Measurements from ENCODE around the gene CELF3. TPM values are rescaled to one million over a fixed set of nuclear protein-coding genes. Genes with fewer than 3 reads are reported as not detected.
A peak's percentile ranks its signal among the peaks of the same experiment; 100 is the strongest.

Gene CELF3
- total RNA-seq, 1 donor from 2014 or later: not detected

DNA sequence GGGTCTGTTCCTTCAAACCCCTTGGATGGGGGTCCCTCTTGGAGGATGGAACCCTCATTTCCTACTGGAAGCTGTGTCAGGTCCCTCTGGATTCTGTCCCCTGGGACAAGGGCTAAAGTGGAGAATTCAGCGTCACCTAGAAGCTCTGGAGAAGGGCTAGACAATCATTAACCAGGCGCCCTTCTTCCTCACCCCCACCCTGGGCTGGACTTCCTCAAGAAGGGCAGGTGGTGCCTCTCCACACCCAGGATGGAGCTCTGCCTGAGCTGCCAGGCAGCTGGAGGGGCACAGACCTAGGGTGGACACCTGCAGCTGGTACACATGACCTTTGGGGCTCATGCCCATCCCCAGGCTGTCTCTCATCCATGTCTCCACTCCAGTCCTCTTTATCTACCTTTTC lies 3.6 kb downstream of the CELF3 start:
- intact Hi-C loops (cut with DNase I): no loop called here
- TF ChIP-seq, protein P1, sequence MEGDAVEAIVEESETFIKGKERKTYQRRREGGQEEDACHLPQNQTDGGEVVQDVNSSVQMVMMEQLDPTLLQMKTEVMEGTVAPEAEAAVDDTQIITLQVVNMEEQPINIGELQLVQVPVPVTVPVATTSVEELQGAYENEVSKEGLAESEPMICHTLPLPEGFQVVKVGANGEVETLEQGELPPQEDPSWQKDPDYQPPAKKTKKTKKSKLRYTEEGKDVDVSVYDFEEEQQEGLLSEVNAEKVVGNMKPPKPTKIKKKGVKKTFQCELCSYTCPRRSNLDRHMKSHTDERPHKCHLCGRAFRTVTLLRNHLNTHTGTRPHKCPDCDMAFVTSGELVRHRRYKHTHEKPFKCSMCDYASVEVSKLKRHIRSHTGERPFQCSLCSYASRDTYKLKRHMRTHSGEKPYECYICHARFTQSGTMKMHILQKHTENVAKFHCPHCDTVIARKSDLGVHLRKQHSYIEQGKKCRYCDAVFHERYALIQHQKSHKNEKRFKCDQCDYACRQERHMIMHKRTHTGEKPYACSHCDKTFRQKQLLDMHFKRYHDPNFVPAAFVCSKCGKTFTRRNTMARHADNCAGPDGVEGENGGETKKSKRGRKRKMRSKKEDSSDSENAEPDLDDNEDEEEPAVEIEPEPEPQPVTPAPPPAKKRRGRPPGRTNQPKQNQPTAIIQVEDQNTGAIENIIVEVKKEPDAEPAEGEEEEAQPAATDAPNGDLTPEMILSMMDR (IDR thresholded peaks at IDR 0.05): no peak
- DNase-seq (no peak), ATAC-seq (peak; percentile 30)
- H3K9me3 ChIP-seq: no peaks in the 10 kb centered on the region
- H3K4me1 ChIP-seq: peaks cover 8% of the 10 kb centered on the region
- H3K4me3 ChIP-seq: no peak overlapping the region
- peaks cover 26% of the 10 kb centered on the region for H3K27me3 ChIP-seq
- H3K27ac ChIP-seq: no peak overlapping the region
- no peaks in the 10 kb centered on the region for H3K36me3 ChIP-seq

DNA sequence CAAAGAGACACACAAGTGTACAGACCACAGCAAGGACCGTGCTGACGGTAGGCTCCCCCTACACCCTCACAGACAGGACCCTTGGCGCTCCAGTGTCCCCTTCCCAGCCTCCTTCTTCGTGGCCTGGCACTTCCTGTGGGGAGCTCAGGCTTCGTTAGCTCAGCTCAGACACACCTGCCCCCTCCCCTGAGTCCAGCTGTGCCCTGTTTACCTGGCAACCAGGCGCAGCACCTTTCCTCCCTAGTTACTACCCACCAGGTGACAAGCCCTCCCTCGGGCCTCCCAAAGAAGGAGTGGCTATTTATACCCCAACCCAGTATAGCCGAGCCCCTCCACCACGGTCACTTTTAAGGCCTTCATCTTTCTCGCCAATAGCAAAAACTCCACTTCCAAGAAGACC lies 4.7 kb downstream of the CELF3 start:
- TF ChIP-seq, protein P1 (IDR thresholded peaks at IDR 0.05): no peak
- ATAC-seq: no peak
- H3K9me3 ChIP-seq: no peaks in the 10 kb centered on the region
- H3K27ac ChIP-seq: no peak overlapping the region
- H3K27me3 ChIP-seq: peaks cover 21% of the 10 kb centered on the region
- no peaks in the 10 kb centered on the region for H3K36me3 ChIP-seq
- intact Hi-C loops (cut with DNase I): no loop called here
- H3K4me1 ChIP-seq: peaks cover 1% of the 10 kb centered on the region
- no peak overlapping the region for H3K4me3 ChIP-seq
- DNase-seq: no peak

DNA sequence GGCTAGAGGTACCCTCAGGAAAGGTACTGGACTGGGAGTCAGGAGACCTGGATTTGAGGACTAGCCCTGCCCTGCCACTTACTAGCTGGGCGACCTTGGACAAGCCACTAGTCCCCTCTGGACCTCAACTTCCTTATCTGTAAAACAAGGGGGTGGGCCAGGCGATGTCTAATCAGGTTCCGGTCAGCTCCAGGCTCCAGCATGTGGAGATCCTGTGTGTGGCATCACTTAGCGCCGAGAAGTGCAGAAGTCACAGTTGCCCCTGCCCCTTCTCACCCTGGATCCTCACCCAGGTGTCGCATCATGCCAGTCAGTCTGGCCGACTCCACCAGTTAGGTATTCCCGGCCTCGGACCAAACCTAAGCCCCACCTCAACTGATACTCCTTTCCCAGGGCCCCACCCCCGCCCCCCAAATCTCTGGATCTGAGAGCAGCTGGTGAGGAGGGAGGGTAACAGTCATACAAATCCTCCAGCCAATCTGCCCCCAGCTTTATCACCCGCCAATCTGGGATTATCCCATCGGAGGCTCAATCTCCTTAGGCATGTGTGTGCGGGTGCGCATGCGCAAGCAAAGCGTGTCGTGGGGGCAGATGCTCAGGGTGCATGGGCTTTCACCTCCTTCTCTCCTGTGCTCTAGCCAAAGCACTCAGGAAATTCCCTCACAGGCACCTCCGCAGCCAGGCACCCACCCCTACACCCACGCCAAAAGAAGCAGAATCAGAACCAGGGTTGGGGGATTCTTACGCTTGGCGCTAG lies 5.4 kb downstream of the CELF3 start:
- DNase-seq (no peak), ATAC-seq (no peak)
- Histone ChIP-seq H3K9me3 (no peaks in the 10 kb centered on the region), H3K27me3 (peaks cover 15% of the 10 kb centered on the region), H3K27ac (no peak overlapping the region), H3K36me3 (no peaks in the 10 kb centered on the region), H3K4me1 (no peaks in the 10 kb centered on the region), H3K4me3 (no peak overlapping the region)
- intact Hi-C loops (cut with DNase I): no loop called here
- TF ChIP-seq, protein P1 (IDR thresholded peaks at IDR 0.05): no peak

DNA sequence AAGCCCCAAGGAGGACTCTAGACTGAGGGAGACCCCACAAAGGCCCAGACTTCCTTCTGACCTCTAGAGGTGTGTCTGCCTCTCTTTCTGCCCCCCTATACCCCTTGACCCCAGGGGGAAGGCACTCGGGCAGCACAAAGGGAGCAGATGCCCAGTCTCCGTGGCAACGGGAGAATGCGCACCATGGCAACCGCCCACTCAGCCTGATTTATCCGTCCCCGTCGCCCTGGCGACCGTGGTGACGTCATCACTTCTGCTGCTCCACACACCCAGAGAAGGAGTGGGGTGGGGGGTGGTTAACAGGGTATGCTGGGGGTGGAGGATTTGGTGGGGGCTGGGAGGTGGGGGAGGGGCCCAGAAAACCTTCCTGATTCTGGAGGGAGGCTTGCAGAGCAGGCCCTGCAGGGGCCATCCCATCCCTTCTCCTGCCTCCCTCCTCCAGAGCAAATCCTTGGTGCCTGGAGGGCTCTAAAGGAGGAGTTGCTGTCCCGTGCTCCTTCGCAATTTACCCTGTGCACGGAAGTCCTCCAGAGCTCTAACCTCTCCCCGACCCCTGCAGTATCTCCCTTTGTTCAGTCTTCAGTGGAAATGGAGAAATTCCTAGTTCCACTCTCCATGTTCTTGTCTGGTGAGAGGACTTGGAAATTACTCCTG lies 6.3 kb downstream of the CELF3 start:
- ATAC-seq (no peak), DNase-seq (no peak)
- Histone ChIP-seq H3K27me3 (peaks cover 10% of the 10 kb centered on the region), H3K4me3 (no peak overlapping the region), H3K4me1 (no peaks in the 10 kb centered on the region), H3K36me3 (no peaks in the 10 kb centered on the region), H3K9me3 (no peaks in the 10 kb centered on the region), H3K27ac (no peak overlapping the region)
- TF ChIP-seq, protein P1 (IDR thresholded peaks at IDR 0.05): no peak
- intact Hi-C loops (cut with DNase I): no loop called here

DNA sequence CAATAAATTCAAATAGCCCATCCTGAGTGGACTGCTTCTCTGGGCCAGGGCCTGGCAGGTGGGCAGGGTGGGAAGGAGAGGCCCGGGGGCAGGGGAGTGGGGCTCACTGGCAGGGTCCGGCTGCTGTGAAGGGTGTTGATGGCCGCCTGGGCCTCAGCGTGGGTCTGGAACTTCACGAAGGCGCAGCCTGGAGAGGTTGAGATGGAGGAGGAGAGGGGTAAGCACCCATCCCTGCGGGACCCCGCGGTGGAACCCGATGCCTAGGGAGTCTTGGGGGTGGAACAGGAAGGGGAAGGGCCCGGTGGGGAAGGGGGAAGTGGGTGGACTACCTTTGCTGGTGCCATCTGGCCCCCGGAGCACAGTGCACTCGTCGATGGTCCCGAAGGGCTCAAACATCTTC lies 7.7 kb downstream of the CELF3 start:
- intact Hi-C loops (cut with DNase I): no loop called here
- Histone ChIP-seq H3K4me3 (no peak overlapping the region), H3K9me3 (no peaks in the 10 kb centered on the region), H3K27me3 (peaks cover 5% of the 10 kb centered on the region), H3K4me1 (no peaks in the 10 kb centered on the region), H3K27ac (no peak overlapping the region), H3K36me3 (no peaks in the 10 kb centered on the region)
- DNase-seq: no peak
- TF ChIP-seq, protein P1 (IDR thresholded peaks at IDR 0.05): no peak
- no peak for ATAC-seq

All from upper lobe of right lung (tissue), 1 donor.